Keratinocyte (primary cell): ENCODE measurements around the gene SORL1-AS1.

Experiments used
- CTCF ChIP-seq, 3 experiments: IDR thresholded peaks in 1 of 3; conservative IDR thresholded peaks in 1 of 3; optimal IDR thresholded peaks in 1 of 3; 2 replicates in 2 of 3; 3 replicates in 1 of 3; pipeline versions ENCODE3 to v1.5.1; 2011; ENCODE audit warnings: low read length in 3 of 3, mild to moderate bottlenecking in 3 of 3, moderate library complexity in 2 of 3, control low read depth in 1 of 3, inconsistent platforms in 1 of 3; ENCODE audit not compliant: insufficient read depth in 2 of 3; ENCODE audit errors: extremely low read depth in 1 of 3
- EZH2 ChIP-seq: IDR thresholded peaks from one replicate; pipeline ENCODE4 v1.6.1; 2012; ENCODE audit warnings: inconsistent platforms, mild to moderate bottlenecking, low read length, moderate library complexity

- TF ChIP-seq CTCF (optimal IDR thresholded peaks at IDR 0.05 in 1 of 3, IDR thresholded peaks at IDR 0.05 in 1 of 3, conservative IDR thresholded peaks at IDR 0.05 in 1 of 3; ENCODE audit: extremely low read depth in 1 of 3, insufficient read depth in 2 of 3, low read length in 3 of 3) (no peak), EZH2 (no peak)
These were observed 46.5 kb downstream of the SORL1-AS1 start for GRCh38 chr11:121406291-121406690.
